OCI-LY3 (cell line): ENCODE results near the gene KCNIP4.

Source experiments
- H2AFZ ChIP-seq: fragments of 200-600, 300-600 bp; shearing (Covaris generic); 2 replicates; pipeline ENCODE4 v1.6.0; 2014; ENCODE audit warnings: antibody characterized with exemption, low read depth, low read length
- H3K27ac ChIP-seq: fragments of 200-600, 300-600 bp; sonication (generic); 2 replicates; pipeline ENCODE4 v1.5.1; 2014; ENCODE audit warnings: mild to moderate bottlenecking, low read length, moderate library complexity, mixed read lengths
- H3K27me3 ChIP-seq: fragments of 200-600, 300-600 bp; sonication (generic); 2 replicates; pipeline ENCODE4 v1.6.1; 2014; ENCODE audit warnings: low read depth, low read length, mixed read lengths
- H3K36me3 ChIP-seq: fragments of 200-600, 300-600 bp; sonication (generic); replicated peaks from 2 replicates; pipeline ENCODE3; 2014; ENCODE audit warnings: low read depth, low read length, mixed read lengths
- H3K4me1 ChIP-seq: fragments of 300-600, 200-600 bp; sonication (generic); 2 replicates; pipeline ENCODE4 v1.6.1; 2014; ENCODE audit warnings: low read length, mixed read lengths
- H3K4me2 ChIP-seq: fragments of 200-600, 300-600 bp; sonication (generic); 2 replicates; pipeline ENCODE4 v1.6.1; 2014; ENCODE audit warnings: low read length, mixed read lengths
- H3K4me3 ChIP-seq: fragments of 300-600, 200-600 bp; sonication (generic); 2 replicates; pipeline ENCODE4 v1.5.1; 2014; ENCODE audit warnings: antibody characterized with exemption, mild to moderate bottlenecking, low read length, moderate library complexity
- H3K79me2 ChIP-seq: fragments of 300-600, 200-600 bp; shearing (Covaris generic); 2 replicates; pipeline ENCODE4 v1.6.1; 2014; ENCODE audit warnings: mild to moderate bottlenecking, low read length, mixed read lengths
- H3K9ac ChIP-seq: fragments of 300-600, 200-600 bp; shearing (Covaris generic); 2 replicates; pipeline ENCODE4 v1.6.0; 2014; ENCODE audit warnings: mild to moderate bottlenecking, low read length, moderate library complexity
- H3K9me3 ChIP-seq: fragments of 200-600, 300-600 bp; shearing (Covaris generic); 2 replicates; pipeline ENCODE4 v1.6.1; 2014; ENCODE audit warnings: low read length, mixed read lengths; ENCODE audit not compliant: insufficient read depth
- H4K20me1 ChIP-seq: fragments of 200-600, 300-600 bp; sonication (generic); 2 replicates; pipeline ENCODE4 v1.6.1; 2016; ENCODE audit warnings: low read length, mixed read lengths; ENCODE audit not compliant: insufficient read depth
- EZH2phosphoT487 ChIP-seq: fragments of 200-600 bp; shearing (Covaris generic); IDR thresholded peaks from 2 replicates; pipeline ENCODE4 v1.6.1; 2018; ENCODE audit warnings: antibody characterized with exemption, mixed run types, low read depth
- TF ChIP-seq, protein P1 (sequence below): fragments of 200-600, 300-600 bp; sonication (generic); IDR thresholded peaks from 2 replicates; pipeline ENCODE4 v1.5.1; 2014; ENCODE audit warnings: antibody characterized with exemption, low read length, low read depth

Gene KCNIP4

DNA sequence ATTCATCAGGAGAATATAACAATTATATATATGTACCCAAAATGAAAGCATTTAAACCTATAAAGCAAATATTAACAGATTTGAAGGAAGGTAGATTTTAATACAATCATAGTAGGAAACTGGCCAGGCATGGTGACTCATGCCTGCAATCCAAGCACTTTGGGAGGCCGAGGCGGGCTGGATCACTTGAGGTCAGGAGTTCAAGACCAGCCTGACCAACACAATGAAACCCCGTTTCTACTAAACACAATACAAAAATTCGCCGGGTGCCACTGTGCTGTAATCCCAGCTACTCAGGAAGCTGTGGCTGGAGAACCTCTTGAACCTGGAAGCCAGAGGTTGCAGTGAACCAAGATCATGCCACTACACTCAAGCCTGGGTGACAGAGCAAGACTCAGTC lies 118.3 kb downstream of the KCNIP4 start:
- Histone ChIP-seq H3K27me3 (no peaks in the 10 kb centered on the region), H3K9me3 (no peaks in the 10 kb centered on the region), H3K36me3 (no peaks in the 10 kb centered on the region), H3K79me2 (no peaks in the 10 kb centered on the region), H2AFZ (no peak overlapping the region), H3K27ac (no peak overlapping the region), H3K9ac (no peak overlapping the region), H3K4me2 (no peak overlapping the region), H3K4me3 (no peak overlapping the region), H4K20me1 (no peaks in the 10 kb centered on the region), H3K4me1 (no peaks in the 10 kb centered on the region)
- TF ChIP-seq, protein P1, sequence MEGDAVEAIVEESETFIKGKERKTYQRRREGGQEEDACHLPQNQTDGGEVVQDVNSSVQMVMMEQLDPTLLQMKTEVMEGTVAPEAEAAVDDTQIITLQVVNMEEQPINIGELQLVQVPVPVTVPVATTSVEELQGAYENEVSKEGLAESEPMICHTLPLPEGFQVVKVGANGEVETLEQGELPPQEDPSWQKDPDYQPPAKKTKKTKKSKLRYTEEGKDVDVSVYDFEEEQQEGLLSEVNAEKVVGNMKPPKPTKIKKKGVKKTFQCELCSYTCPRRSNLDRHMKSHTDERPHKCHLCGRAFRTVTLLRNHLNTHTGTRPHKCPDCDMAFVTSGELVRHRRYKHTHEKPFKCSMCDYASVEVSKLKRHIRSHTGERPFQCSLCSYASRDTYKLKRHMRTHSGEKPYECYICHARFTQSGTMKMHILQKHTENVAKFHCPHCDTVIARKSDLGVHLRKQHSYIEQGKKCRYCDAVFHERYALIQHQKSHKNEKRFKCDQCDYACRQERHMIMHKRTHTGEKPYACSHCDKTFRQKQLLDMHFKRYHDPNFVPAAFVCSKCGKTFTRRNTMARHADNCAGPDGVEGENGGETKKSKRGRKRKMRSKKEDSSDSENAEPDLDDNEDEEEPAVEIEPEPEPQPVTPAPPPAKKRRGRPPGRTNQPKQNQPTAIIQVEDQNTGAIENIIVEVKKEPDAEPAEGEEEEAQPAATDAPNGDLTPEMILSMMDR: no peak
- no peak for TF ChIP-seq EZH2phosphoT487

DNA sequence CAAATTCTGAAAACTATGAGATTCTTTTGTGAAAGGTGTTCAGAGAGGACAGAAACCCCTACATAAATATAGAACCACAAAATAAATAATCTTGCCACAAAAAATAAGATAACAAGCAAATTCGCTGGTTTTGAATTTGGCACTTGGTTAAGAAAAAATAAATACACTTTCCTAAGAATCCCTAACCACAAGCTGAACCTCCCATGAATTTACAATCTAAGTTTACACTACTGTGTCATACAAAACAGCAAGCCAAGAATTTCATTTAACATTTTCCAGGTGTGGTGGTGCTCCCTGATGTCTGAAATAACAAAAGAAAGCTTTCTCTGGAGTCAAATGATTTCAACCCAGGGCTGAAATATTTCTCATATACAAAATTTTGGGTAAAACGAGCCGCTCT lies 121.0 kb downstream of the KCNIP4 start:
- no peak overlapping the region for H3K27ac ChIP-seq
- no peaks in the 10 kb centered on the region for H3K4me1 ChIP-seq
- TF ChIP-seq, protein P1: no peak
- TF ChIP-seq EZH2phosphoT487: no peak
- H3K9me3 ChIP-seq: no peaks in the 10 kb centered on the region
- no peaks in the 10 kb centered on the region for H4K20me1 ChIP-seq
- no peaks in the 10 kb centered on the region for H3K79me2 ChIP-seq
- H3K4me3 ChIP-seq: no peak overlapping the region
- H2AFZ ChIP-seq: no peak overlapping the region
- H3K36me3 ChIP-seq: no peaks in the 10 kb centered on the region
- H3K27me3 ChIP-seq: no peaks in the 10 kb centered on the region
- no peak overlapping the region for H3K4me2 ChIP-seq
- H3K9ac ChIP-seq: no peak overlapping the region

DNA sequence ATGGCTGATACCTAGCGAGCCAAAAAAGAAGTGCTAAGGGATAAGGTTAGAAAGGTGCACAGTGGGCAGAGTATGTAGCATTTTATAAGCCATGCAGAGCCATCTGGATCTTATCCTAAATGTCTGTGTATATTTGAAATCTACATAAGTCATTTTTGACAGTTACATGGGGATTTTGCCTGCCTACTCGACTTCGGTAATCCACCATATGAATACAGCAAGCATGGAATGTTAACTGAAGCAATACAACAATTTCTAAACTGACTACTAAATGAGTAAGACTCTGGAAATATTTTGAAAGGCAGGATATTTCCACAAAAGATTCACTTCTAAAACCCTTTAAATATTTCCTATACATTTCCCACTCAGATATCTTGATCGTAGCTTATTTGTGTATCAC lies 122.5 kb downstream of the KCNIP4 start:
- Histone ChIP-seq H3K9ac (no peak overlapping the region), H3K79me2 (no peaks in the 10 kb centered on the region), H3K27ac (no peak overlapping the region), H3K27me3 (no peaks in the 10 kb centered on the region), H3K4me3 (no peak overlapping the region), H3K4me2 (no peak overlapping the region), H3K9me3 (no peaks in the 10 kb centered on the region), H2AFZ (no peak overlapping the region), H3K4me1 (no peaks in the 10 kb centered on the region), H3K36me3 (no peaks in the 10 kb centered on the region), H4K20me1 (no peaks in the 10 kb centered on the region)
- no peak for TF ChIP-seq EZH2phosphoT487
- TF ChIP-seq, protein P1: no peak

DNA sequence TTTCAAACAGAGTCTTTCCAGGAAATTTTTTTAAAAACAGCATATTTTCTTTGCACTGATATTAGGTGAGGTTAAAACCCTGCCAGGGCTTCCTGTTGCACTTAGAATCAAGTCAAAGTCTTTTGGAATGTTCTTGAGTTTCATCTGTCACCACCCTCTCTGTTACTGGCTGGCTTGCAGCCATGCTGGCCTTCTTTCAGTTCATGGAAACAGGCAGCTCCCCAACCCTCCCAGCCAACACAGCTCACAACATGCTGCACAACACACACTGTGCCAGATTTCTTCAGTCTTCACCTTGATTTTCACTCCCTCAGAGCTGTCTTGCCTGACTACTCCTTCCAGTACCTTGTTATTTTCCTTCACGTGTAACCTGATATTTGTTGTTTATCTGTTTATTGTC lies 129.5 kb downstream of the KCNIP4 start:
- Histone ChIP-seq H3K9me3 (no peaks in the 10 kb centered on the region), H3K4me2 (no peak overlapping the region), H3K4me1 (no peaks in the 10 kb centered on the region), H3K27ac (no peak overlapping the region), H3K36me3 (no peaks in the 10 kb centered on the region), H3K79me2 (no peaks in the 10 kb centered on the region), H4K20me1 (no peaks in the 10 kb centered on the region), H3K9ac (no peak overlapping the region), H3K27me3 (no peaks in the 10 kb centered on the region), H3K4me3 (no peak overlapping the region), H2AFZ (no peak overlapping the region)
- TF ChIP-seq EZH2phosphoT487: no peak
- TF ChIP-seq, protein P1: no peak
